Cerebellar cortex (tissue), 1 donor: ENCODE results near the gene HOXC6.

ENCODE experiments used
- DNase-seq: peaks from one replicate; pipeline ENCODE4 v3.0.0-alpha.2; 2015; ENCODE audit warnings: low spot score

The HOXC6 gene

GRCh38 chr12:54028314-54029201 lies at the start of gene HOXC6:
TSS of gene HOXC6 (plus strand) at chr12:54028440. CDS start at chr12:54028522, 82 bp downstream.
- no peak for DNase-seq

DNA sequence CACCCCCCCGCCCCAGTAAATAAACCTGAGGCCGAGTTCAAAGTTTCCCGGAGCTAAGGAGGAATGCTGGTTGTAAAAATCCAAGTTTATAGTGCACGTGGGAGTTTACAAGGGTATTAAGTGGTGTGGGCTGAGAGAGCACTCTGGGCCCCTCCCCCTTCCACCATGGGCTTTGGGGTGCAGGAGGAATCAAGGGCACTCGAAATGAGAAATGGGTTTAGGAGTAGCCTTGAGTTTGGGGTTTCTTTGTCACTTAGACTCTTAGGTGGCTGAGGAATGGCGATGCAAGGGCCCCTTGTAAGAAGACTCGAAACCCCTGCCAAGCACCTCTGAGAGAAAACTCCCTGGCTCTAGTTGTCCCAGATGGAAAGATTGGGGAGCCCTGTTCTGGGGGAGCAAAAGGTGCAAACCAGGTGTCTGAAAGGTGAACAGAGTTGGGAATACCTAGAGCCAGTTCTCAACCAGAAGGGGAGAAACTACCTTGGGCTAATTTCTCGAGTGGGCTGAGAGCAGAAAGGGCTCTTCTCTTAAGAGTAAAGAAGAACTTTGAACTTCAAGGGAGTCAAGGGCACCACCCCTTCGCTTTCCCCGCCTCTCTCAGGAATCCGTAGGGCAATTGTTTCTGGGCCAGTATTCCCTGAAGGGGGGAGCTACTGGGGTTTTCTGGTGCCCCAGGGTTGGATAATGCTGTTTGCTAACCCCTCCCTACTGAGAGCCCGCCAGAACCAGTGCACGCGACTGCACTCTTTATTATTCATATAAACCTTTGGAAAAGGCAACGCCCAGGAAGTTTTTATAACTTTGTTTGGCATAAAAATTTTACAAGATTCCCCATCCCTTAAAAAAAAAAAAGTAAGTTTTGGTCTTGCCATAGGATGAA lies 49.5 kb upstream of the HOXC6 start:
- DNase-seq: no peak

GRCh38 chr12:53980104-53980801 lies 48.0 kb upstream of the HOXC6 start:
- peak; percentile 57 for DNase-seq

DNA sequence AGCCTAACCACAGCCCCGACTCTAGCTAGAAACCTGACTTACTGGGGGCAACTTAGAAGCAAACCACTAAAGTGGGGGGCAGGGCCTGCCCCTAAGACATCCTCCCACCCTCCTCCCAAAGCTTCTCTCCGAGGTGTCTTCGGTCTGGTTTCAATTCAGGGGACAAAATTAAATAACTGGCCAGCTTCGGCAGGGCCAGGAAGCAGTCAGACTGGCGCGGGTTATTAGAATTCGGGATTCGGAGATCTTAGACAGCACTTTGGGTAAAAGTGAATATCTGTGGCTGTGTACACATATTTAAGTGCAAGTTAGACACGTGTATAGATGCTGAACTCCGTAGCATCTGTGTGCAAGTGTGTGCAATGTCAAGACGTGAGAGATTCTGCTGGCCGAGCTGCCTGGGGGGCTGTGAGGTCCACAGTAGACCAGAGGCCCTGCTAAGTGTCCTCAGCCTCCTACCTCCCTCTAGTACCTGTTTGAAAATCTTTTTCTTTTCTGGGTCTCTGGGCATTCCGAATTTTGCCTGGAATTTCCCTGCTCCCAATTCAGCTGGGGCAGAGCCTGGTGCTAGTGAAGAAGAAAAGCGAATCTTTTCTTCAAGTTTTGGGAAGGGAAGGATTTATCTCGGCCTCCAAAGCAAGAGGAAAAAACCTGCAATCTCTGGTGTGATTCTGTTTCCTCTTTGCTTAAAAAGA lies 47.3 kb upstream of the HOXC6 start:
- DNase-seq: no peak

DNA sequence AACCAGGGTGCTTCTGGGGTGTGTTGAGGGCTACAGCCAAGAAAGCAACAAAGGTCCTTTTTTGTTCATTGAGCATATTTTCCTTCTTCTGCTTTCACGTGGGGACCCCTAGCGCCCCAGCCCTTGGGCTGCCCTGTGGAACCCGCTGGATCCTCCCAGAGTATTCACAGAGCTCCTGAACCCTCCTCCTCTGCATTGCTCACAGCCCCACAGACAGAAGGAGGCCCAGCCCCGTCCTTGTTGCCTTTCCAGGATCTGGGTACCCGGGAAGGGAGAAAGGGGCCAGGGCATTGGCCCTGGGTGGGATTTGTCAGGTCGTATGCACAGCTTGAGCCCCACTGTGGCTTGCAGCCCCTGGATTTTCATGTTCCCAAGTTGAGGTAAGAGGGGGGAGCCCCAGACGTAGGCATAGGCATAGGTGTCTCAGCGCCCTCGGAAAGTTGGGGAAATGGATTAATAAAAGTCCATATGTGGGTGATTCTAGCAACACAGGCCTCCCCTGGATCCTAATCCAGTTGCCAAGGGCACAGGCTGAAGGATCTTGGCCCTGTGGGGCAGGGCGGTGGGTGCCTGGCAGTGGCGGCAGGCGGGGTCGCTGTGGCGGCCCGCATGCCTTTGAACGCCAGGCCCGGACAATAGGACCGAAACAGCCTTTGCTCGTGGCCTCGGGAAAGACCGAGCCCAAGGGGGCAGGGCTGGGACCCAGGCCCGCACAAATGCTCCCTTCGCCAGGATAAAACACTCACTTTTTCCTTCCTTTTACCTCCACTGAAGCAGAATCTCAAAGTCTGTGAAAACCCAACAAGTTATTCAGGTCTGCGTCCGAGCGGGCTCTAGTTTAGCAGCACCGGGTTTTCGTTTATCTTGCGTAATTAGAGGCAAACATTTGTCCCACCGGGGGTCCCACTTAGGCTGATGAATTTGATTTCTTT lies 46.3 kb upstream of the HOXC6 start:
- DNase-seq: peak; percentile 68

- no peak for DNase-seq
Measured at GRCh38 chr12:53982648-53983567, 45.3 kb upstream of the HOXC6 start.

DNA sequence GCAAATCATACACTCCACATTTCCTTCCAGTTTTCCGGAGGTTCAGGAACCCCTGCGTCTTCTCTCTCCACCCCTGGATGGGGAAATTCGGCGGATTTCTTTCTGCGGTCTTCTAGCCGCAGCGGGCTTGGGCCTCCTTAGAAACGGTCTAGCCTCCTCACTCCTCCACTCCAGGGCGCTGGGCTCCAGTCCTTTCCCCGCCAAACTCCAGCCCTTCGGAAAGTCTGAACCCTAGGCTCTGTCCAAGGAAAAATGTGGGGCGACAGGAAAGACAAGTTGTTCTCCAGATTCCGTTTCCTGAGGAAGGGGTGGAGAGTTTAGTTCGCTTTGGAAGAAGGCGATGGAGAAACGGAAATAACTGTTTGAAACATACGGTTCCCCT lies 44.7 kb upstream of the HOXC6 start:
- DNase-seq: peak; percentile 50

- DNase-seq: no peak
Measured at GRCh38 chr12:53983950-53984572, 44.2 kb upstream of the HOXC6 start.

DNA sequence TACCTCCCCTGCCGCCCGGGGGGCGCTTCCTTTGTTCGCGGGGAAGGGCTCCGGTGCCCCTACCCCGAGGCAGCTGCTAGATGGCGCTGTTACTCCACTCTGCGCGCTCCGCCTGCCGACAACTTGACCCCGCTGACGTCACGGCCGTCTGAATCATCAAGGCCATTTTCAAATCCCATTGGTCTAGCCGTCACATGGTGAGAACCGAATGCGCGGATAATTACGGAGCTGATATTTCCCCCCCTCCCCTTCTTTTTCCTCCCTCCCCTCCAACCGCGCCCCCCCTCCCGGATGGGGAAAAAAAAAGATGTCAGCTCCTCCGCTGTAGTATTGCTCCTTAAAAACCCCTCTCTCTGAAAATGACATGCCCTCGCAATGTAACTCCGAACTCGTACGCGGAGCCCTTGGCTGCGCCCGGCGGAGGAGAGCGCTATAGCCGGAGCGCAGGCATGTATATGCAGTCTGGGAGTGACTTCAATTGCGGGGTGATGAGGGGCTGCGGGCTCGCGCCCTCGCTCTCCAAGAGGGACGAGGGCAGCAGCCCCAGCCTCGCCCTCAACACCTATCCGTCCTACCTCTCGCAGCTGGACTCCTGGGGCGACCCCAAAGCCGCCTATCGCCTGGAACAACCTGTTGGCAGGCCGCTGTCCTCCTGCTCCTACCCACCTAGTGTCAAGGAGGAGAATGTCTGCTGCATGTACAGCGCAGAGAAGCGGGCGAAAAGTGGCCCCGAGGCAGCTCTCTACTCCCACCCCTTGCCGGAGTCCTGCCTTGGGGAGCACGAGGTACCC lies 43.1 kb upstream of the HOXC6 start, which contains the start of gene HOXC10:
Gene HOXC10, plus strand, starts transcription at position 246 of the 791 bp plus-strand sequence. Its CDS starts 114 bp downstream, at position 360.
- DNase-seq: peak; percentile 89

GRCh38 chr12:53985692-53985993 lies 42.6 kb upstream of the HOXC6 start:
- DNase-seq: no peak

GRCh38 chr12:53985994-53986685 lies 42.1 kb upstream of the HOXC6 start:
- no peak for DNase-seq

DNA sequence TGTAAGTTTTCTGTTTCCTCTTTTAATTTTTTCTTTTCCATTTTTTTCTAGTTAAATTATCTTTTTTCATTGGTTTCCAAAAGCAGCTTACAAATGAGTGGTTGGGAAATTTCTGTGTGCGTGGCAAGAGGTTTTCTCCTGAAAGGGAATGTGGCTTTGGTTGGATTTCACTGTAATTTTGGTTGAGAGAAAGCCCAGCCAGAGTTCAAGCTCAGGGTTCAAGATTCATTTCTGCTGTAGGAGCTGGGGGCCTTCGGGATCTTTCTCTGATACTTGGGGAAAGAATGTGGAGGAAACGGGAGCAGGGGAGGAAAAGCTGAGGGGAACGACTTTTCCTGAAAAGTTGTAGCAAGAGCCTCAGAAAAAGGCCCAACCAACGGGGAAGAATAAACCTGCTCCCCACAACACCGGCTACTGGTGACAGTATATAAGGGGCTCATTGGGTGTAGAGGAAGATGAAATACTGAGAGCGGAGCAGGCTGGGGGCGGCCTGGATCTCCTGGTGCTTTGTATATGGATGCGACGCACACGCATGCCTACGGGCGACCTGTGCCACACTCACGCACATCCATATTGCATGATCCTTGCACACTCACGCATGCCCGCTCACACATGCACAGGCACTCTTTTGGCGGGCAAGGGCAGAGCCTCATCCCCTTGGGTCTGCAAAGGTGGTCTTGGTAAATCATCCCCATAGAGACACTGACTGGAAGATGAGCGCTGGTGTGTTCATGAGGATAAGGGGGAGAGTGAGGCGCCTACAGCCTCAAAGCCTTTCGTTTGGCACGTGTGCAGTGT lies 41.4 kb upstream of the HOXC6 start:
- DNase-seq: no peak

GRCh38 chr12:53987787-53988230 lies 40.4 kb upstream of the HOXC6 start:
- DNase-seq: no peak

GRCh38 chr12:53988541-53989226 lies 39.6 kb upstream of the HOXC6 start:
- no peak for DNase-seq

DNA sequence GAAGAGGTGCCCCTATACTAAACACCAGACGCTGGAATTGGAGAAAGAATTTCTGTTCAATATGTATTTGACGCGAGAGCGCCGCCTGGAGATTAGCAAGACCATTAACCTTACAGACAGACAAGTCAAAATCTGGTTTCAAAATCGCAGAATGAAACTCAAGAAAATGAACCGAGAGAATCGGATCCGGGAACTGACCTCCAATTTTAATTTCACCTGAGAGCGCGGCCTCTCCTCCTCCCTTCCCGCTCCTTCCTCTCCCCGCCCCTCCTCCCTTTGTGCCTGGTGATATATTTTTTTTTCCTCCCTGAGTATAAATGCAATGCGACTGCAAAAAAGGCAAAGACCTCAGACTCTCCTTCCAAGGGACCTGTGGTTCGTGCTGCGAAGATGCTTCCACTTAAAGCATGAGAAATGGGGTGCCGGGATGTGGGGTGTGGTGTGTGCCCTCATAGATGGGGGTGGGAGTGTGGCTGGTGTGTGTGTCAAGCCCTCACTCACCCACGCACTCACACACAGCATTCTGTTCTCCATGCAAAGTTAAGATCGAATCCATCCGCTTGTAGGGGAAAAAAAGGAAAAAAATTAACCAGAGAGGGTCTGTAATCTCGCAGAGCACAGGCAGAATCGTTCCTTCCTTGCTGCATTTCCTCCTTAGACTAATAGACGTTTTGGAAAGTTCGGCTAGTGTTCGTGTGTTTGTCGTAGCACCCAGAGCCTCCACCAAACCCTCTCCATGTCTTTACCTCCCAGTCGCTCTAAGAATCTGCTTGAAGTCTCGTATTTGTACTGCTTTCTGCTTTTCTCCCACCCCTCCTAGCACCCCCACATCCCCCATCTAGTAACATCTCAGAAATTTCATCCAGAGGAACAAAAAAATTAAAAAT lies 38.8 kb upstream of the HOXC6 start:
- DNase-seq: peak; percentile 72
